ENCODE data around the gene TBCB.
"Not testable (repeated sequence)": the region's sequence is repeated elsewhere in the genome, so short reads cannot be mapped to it uniquely, and the experiment has no call there.

- not testable (repeated sequence) for TF ChIP-seq CTCF (IDR thresholded peaks at IDR 0.05; ENCODE audit: insufficient read depth, low read length, poor library complexity, severe bottlenecking); EZH2phosphoT487 (conservative IDR thresholded peaks at IDR 0.05; ENCODE audit: low read length)
These were observed 58.6 kb downstream of the TBCB start for GRCh38 chr19:36173846-36174245.

All from SU-DHL-6 (cell line).